Skeletal muscle satellite cell (primary cell): ENCODE results near the gene MAPKAP1.
"Not testable (repeated sequence)": the region's sequence is repeated elsewhere in the genome, so short reads cannot be mapped to it uniquely, and the experiment has no call there.

Source experiments
- H3K27me3 ChIP-seq: 2 replicates; pipeline ENCODE4 v1.7.0; 2013; ENCODE audit warnings: low read length; ENCODE audit not compliant: control insufficient read depth, insufficient read depth
- H3K36me3 ChIP-seq: 2 replicates; pipeline ENCODE4 v1.7.0; 2013; ENCODE audit warnings: mild to moderate bottlenecking, control low read depth, low read length; ENCODE audit not compliant: insufficient read depth
- H3K4me1 ChIP-seq: 2 replicates; pipeline ENCODE4 v1.7.0; 2013; ENCODE audit warnings: low read length; ENCODE audit not compliant: control insufficient read depth, insufficient read depth
- H3K4me2 ChIP-seq: 2 replicates; pipeline ENCODE4 v1.7.0; 2013; ENCODE audit warnings: mild to moderate bottlenecking, low read length
- H3K4me3 ChIP-seq: 2 replicates; pipeline ENCODE4 v1.7.0; 2013; ENCODE audit warnings: low read length
- H3K9ac ChIP-seq: 2 replicates; pipeline ENCODE4 v1.7.0; 2013; ENCODE audit warnings: mild to moderate bottlenecking, low read depth, low read length, moderate library complexity
- H3K9me3 ChIP-seq: replicated peaks from 2 replicates; pipeline ENCODE4 v1.7.0; 2013; ENCODE audit warnings: mild to moderate bottlenecking, control low read depth, low read length

Gene MAPKAP1

DNA sequence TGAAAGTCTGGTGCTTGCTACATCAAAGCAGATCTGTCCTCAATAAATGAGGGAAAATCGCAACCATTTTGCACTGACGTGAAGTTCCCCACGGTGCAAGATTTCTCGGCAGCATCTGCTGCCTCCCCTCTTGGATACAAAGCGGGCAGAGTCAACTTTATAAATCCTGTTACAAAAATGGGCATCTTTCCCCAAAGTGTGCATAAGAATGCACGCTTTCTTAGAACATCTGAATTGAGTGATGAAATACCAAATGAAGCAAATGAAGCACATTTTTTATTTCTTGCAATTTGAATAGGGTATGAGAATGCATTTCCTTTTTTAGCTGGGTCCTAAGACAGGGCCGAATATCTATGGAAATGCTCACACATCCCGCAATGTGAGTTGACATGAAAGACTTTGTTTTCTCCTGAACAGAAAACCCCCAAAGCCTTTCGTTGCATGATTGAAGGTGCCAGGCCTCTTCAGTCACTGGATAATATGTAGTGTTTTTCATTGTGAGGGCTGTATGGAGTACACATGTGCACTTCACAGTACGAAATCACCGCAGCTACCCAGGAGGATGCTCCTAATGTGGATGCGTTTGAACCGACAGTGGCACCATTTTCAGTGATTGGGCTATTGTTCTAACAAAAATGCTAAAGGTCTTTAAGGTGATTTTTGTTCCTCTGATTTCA is 19.6 kb upstream of the MAPKAP1 start:
- Histone ChIP-seq H3K9ac (no peak overlapping the region), H3K36me3 (no peaks in the 10 kb centered on the region), H3K4me3 (no peak overlapping the region), H3K4me1 (no peaks in the 10 kb centered on the region), H3K9me3 (no peaks in the 10 kb centered on the region), H3K27me3 (peaks cover 14% of the 10 kb centered on the region), H3K4me2 (no peak overlapping the region)

DNA sequence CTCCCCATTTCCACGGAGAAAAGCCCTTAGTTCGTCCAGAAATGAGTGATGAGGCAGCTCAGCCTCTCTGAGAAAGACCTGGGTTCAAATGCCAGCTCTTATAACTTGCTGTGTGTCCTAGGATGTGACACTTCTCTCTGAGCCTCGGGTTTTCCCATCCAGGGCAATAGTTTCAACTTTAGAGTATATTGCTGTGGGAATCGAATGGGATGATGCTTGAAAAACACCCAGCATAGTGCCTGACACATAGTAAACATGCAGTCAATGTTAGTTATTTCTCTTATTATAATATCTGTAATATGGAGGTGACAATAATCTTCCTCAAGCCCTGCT is 430 bp upstream of the MAPKAP1 start:
- Histone ChIP-seq H3K4me3 (peak overlapping the region; percentile 44), H3K4me2 (peak overlapping the region; percentile 92), H3K4me1 (peaks cover 16% of the 10 kb centered on the region), H3K36me3 (no peaks in the 10 kb centered on the region), H3K27me3 (no peaks in the 10 kb centered on the region), H3K9ac (peak overlapping the region; percentile 97), H3K9me3 (no peaks in the 10 kb centered on the region)

DNA sequence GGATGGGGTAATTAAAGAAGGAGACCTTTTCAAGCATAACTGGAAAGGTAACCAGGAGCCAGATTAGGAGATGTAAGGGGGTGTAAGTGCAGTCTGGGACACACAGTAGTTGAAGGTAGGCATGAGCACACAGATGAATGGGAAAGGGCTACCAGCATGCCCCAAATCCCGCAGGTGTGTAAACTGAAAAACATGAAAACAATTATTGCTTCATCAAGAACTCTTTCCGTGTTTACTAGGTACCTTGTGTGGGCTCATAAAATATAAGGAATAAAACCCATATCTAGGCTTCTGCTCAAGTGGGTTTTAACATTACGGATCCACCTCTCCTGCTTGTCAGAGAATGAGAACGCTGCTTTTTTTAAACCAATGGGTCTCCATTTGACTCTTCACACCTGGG is 1.1 kb downstream of the MAPKAP1 start:
- Histone ChIP-seq H3K4me1 (peaks cover 28% of the 10 kb centered on the region), H3K36me3 (no peaks in the 10 kb centered on the region), H3K9ac (peak overlapping the region; percentile 97)

DNA sequence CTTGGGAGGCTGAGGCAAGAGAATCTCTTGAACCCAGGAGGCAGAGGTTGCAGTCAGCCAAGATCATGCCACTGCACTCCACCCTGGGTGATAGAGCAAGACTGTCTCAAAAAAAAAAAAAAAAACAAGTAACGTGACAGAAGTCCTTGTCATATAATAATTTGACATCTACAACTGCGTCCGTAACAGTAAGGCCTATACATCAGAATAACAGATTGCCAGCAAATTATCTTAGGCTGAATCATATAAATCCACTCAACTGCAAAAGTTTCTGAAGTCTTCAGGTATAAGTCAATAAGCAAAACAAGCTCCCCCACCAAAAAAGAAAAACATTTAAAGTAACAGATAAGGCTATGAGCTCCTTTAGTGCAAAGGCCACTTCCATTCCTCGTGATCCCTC is 3.3 kb downstream of the MAPKAP1 start:
- H3K9ac ChIP-seq = no peak overlapping the region
- H3K4me1 ChIP-seq = peaks cover 33% of the 10 kb centered on the region
- no peaks in the 10 kb centered on the region for H3K27me3 ChIP-seq
- H3K36me3 ChIP-seq = no peaks in the 10 kb centered on the region
- no peaks in the 10 kb centered on the region for H3K9me3 ChIP-seq
- no peak overlapping the region for H3K4me3 ChIP-seq
- H3K4me2 ChIP-seq = no peak overlapping the region

More for the DNA sequence above, 1.1 kb downstream of the MAPKAP1 start:
- Histone ChIP-seq H3K4me3 (peak overlapping the region; percentile 81), H3K27me3 (no peaks in the 10 kb centered on the region), H3K4me2 (peak overlapping the region; percentile 92), H3K9me3 (no peaks in the 10 kb centered on the region)

DNA sequence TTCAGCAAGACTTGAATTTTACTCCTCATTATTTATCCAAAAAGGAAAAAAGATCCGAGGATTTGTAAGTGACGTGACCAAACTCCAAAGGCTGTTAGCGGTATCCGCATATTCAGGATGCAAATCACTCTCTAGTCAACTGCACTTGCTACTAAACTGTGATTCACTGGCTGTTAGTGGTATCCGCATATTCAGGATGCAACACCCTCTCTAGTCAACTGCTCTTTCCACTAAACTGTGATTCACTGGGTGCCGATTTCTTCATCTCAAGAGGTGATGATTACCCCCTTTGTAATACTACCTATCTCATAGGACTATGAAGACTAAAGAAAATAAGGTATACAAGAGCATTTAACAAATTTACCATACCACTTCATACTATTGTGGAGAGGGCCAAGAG is 5.7 kb downstream of the MAPKAP1 start:
- Histone ChIP-seq H3K4me2 (peak overlapping the region; percentile 75), H3K4me3 (peak overlapping the region; percentile 55), H3K27me3 (no peaks in the 10 kb centered on the region), H3K9me3 (no peaks in the 10 kb centered on the region), H3K9ac (peak overlapping the region; percentile 69), H3K4me1 (peaks cover 27% of the 10 kb centered on the region), H3K36me3 (no peaks in the 10 kb centered on the region)

DNA sequence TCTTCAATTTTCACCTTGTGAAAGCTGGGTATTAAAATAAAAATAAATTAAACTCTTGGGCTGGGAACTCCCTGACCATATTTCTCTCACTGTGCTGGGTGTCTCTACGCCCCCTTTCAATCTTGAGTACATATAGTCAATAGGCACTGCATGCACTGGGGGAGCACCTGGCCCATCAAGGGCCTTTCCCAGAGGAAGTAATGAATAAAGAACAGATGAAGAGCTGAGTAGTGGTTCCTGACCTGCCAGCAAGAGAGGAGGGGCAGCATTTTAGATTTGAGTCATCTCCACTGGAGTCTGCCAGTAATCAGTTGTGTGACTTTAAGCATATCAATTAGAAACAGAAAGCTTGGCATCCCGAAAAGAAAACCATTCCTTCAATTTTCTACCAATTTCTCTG is 6.2 kb downstream of the MAPKAP1 start:
- H3K4me3 ChIP-seq = peak overlapping the region; percentile 55
- no peaks in the 10 kb centered on the region for H3K36me3 ChIP-seq
- peak overlapping the region; percentile 75 for H3K4me2 ChIP-seq
- peak overlapping the region; percentile 69 for H3K9ac ChIP-seq
- no peaks in the 10 kb centered on the region for H3K9me3 ChIP-seq
- H3K4me1 ChIP-seq = peaks cover 26% of the 10 kb centered on the region
- H3K27me3 ChIP-seq = no peaks in the 10 kb centered on the region

DNA sequence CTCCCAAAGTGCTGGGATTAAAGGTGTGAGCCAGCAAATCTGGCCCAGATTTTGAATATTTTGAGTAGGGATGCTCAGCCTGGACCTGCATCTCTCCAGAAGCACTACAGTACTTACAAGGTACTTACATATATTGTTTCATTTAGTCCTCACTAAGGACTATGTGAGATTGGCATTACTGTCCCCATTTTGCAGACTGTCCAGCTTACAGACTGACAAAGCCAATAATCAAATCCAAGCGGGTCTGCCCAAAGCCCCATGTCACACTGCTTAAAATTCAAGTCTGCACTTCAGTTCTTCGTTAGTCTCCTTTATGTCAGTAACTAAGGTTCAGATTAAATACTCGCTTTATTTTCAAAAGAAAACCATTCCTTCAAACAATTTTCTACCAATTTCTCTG is 7.1 kb downstream of the MAPKAP1 start:
- Histone ChIP-seq H3K4me2 (no peak overlapping the region), H3K4me1 (peaks cover 30% of the 10 kb centered on the region), H3K27me3 (no peaks in the 10 kb centered on the region), H3K36me3 (no peaks in the 10 kb centered on the region), H3K9me3 (no peaks in the 10 kb centered on the region), H3K4me3 (no peak overlapping the region), H3K9ac (no peak overlapping the region)

DNA sequence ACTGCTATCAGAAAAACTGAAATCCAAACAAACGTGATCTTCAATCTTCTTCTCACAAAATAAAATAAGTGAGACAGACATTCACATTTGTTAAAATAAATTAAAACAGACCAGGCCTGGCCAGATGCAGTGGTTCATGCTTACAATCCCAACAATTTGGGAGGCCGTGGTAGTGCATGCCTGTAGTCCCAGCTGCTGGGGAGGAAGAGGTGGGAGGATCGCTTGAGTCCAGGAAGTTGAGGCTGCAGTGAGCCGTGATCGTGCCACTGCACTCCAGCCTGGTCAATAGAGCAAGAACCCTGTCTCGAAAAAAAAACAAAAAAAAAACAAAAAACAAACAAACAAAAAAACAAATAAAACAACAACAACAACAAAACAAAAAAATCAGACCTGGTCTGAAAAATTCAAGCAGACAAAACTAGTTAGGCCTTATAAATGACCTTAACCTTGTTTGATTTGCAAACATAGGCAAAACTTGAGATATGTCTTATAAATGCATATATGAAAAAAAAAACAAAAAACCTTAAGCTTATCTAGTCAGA is 10.8 kb downstream of the MAPKAP1 start:
- no peaks in the 10 kb centered on the region for H3K36me3 ChIP-seq
- H3K4me2 ChIP-seq = peak overlapping the region; percentile 29
- H3K4me1 ChIP-seq = peaks cover 29% of the 10 kb centered on the region

DNA sequence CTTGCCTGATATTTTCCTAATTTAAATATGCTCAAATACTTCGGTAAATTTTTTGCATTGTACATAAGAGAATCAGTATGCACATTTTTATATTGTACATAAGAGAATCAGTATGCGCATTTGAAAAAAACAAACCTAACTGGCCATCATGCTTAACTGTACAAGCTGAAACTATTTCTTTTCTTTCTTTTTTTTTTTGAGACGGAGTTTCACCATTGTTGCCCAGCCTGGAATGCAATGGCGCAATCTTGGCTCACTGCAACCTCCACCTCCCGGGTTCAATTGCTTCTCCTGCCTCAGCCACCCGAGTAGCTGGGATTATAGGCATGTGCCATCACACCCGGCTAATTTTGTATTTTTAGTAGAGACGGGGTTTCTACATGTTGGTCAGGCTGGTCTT is 11.5 kb downstream of the MAPKAP1 start:
- H3K4me1 ChIP-seq = peaks cover 22% of the 10 kb centered on the region
- H3K9me3 ChIP-seq, H3K27me3 ChIP-seq, H3K36me3 ChIP-seq, H3K9ac ChIP-seq, H3K4me3 ChIP-seq: not testable (repeated sequence)
- H3K4me2 ChIP-seq = peak overlapping the region; percentile 29

More for the DNA sequence above, 10.8 kb downstream of the MAPKAP1 start:
- Histone ChIP-seq H3K9me3 (no peaks in the 10 kb centered on the region), H3K9ac (no peak overlapping the region), H3K4me3 (no peak overlapping the region), H3K27me3 (no peaks in the 10 kb centered on the region)

DNA sequence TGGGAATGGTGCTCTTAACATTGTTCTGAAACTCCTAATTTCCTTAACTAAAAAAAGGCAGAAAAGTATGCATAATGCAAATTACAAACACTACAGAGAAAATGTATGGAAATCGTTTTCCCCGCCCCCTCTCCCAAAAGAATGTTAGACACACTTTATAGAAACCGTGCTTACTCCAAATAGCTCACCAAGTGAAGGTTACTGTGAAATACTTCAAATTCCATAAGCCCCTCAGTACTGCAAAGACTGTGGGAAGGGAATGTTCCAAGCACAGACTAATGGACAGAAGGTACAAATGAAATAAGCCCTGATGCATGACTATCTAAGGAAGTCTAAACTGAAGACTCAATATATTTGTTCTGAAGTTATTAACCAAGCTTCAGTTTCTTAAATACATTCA is 12.5 kb downstream of the MAPKAP1 start:
- Histone ChIP-seq H3K4me2 (peak overlapping the region; percentile 36), H3K9ac (peak overlapping the region; percentile 38), H3K36me3 (no peaks in the 10 kb centered on the region), H3K27me3 (no peaks in the 10 kb centered on the region), H3K4me3 (no peak overlapping the region), H3K4me1 (peaks cover 21% of the 10 kb centered on the region), H3K9me3 (no peaks in the 10 kb centered on the region)

DNA sequence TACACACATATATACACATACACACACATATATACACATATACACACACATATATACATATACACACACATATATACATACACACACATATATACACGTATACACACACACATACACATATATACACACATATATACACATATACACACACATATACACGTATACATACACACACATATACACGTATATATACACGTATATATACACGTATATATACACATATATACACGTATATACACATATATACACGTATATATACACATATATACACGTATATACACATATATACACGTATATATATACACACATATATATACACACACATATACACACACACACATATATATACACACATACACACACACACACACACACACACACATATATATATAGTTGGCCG is 13.5 kb downstream of the MAPKAP1 start:
- peaks cover 21% of the 10 kb centered on the region for H3K4me1 ChIP-seq
- not testable (repeated sequence) for H3K36me3 ChIP-seq, H3K27me3 ChIP-seq, H3K9me3 ChIP-seq, H3K9ac ChIP-seq, H3K4me3 ChIP-seq, H3K4me2 ChIP-seq

DNA sequence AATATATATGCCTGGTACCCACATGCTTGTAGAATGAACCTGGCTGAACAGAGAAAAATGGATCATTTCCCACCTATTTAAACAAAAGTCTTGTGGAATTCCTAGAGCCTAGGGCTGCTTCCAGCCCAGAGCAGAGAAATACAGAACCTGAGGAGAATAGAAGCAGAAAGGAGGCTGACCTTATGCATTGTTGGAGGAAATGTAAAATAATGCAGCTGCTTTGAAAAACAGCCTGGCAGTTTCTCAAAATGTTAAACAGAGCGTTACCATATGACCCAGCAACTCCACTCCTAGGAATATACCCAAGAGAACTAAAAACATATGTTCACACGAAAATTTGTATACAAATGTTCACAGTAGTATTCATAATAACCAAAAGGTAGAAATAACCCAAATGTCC is 15.1 kb downstream of the MAPKAP1 start:
- H3K4me2 ChIP-seq = no peak overlapping the region
- peaks cover 21% of the 10 kb centered on the region for H3K4me1 ChIP-seq
- H3K9me3 ChIP-seq = no peaks in the 10 kb centered on the region
- no peak overlapping the region for H3K9ac ChIP-seq
- H3K36me3 ChIP-seq = no peaks in the 10 kb centered on the region
- H3K27me3 ChIP-seq = no peaks in the 10 kb centered on the region
- no peak overlapping the region for H3K4me3 ChIP-seq
